HCEC 1CT (cell line): Measurements from ENCODE around the gene FRS3.

ENCODE experiments used
- DNase-seq: peaks from one replicate; pipeline ENCODE4 v3.0.0-alpha.2; 2017

FRS3 gene

DNA sequence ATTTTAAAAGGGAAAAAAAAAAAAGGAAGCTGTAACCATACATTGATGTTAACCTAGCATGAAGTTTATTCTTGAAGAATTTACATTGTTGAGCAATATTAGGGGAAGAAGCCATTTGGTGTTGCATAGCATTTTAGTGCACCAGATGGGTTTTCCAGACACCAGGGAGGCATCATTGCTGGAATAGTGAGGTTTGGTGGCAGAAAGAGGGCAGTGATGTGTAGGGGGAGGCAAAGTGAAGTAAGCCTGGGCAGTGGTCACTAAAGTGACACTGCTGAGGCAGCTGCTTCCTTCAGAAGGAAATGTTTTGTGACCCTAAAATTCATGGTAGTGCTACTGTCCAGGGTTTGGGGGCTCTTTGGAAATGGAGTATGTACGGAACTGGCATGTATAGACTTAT lies 10.3 kb upstream of the FRS3 start:
- DNase-seq: no peak

DNA sequence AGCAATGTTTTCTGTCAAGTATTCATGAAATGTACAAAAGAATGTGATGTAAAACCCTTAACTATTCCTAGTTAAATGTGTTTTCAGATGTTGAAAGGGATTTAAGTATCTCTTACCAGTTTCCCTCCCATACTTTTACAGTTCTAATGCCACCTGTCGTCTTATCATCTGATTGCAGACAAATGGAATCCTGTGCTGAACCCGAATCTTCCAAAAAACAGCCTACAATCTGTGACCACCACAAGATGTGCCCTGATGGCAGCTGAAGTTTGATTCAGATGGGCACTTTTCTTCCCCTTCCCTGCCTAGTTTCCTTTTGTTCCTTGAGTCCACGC lies 9.7 kb upstream of the FRS3 start:
- no peak for DNase-seq

DNA sequence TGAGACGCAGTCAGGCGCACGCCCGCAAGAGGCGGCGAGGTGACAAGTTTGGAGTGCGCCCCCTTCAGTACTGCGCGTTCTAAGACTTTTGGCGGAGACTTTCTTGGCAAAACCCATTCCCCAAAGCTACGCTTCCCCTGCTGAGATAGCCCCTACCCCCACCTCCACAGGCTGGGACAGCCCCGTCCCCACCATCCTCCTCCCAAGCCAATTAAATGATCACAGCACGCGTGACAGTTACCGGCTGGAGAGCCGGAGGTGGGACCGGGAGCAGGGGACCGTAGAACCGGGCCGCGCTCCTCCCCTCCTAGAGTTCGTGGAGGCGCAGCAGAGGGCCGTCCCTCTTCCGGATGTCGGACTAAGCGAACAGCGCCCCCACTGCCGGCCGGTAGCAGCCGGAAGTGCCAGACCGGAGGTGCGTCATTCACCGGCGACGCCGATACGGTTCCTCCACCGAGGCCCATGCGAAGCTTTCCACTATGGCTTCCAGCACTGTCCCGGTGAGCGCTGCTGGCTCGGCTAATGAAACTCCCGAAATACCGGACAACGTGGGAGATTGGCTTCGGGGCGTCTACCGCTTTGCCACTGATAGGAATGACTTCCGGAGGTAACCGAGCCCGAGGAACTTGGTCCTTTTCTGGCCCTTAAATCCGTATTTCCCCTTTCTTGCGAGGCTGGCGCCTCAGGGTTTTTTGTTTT lies 7.7 kb upstream of the FRS3 start, which contains the start of gene TOMM6:
Gene TOMM6, plus strand, starts transcription at position 476 of the 699 bp plus-strand sequence. Its CDS starts 4 bp downstream, at position 480.
- DNase-seq: peak; percentile 94

DNA sequence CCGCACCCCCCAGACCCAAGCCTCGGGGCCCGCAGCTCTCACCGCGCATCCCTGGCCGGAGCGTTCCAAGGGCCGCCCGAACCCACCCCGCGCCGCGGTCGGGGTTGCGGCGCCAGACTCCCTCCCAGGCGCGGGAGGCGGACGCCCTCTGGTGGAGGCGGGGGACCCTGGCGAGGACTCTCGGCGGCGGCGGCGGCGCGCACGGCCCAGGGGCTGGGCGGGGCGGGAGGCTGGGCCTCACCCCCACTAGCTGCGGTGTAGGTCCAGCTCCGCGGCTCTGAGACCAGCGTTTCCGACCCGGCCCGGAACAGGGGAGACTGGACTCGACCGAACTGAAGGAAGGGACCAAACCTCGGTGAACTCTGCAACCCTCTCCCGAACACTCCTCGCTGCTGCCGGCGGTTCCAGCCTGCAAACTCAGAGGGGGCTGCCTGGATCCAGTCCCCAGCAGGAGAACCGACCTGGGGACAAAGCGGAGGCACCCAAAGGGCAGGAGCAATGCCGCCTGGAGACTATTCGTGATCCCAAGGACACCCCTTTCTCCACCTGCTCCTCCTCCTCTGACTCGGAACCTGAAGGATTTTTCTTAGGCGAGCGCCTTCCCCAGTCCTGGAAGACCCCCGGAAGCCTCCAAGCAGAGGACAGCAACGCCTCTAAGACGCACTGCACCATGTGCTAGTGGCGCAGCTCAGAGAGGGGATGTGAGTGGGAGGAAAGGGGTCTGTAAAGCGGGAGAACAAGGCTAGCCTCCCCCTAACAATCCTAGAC lies 6.9 kb upstream of the FRS3 start:
- DNase-seq: peak; percentile 72

DNA sequence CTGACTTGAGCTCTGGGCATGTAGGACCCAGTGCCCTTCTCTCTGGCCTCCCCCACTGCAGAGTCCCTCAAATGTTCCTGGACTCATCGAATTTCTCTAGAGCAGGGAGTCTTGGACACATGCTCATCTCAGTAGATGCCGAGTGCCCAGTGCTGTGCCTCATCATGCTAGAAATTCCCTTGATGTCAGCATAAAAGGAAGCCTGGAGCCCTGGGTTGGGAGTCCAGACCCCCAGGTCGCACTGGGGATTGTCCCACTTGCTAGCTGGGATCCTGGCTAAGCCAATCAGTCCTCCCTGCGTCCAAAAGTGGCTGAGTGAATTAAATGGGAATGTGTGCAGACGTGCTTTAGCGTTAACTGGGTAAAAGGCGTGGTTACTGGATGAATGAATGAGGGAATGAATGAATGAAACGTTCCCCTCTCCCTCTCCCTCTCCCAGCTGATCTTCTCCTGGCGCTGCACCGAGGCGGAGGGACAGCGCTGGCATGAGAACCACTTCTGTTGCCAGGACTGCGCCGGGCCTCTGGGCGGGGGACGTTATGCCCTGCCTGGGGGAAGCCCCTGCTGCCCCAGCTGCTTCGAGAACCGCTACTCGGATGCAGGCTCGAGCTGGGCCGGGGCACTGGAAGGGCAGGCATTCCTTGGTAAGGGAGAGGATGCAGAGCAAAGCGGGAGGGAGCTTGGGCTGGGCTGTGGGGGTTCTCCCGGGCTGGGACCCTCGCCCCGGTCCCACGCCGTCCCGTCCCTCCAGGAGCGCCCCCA lies 6.2 kb upstream of the FRS3 start:
- DNase-seq: no peak

DNA sequence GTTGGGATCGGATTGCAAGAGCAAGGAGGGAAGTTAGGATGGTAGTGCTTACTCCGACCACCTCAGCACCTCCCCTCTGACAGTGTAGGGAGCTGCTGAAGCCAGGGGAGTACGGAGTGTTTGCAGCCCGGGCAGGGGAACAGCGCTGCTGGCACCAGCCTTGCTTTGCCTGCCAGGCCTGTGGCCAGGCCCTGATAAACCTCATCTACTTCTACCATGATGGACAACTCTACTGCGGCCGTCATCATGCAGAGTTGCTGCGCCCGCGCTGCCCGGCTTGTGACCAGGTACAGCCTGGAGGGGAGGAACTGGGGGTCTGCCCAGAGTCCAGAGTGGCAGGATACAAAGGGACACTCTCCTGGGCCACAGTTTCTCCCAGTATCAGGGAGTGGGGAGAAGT lies 5.6 kb upstream of the FRS3 start:
- DNase-seq: no peak

DNA sequence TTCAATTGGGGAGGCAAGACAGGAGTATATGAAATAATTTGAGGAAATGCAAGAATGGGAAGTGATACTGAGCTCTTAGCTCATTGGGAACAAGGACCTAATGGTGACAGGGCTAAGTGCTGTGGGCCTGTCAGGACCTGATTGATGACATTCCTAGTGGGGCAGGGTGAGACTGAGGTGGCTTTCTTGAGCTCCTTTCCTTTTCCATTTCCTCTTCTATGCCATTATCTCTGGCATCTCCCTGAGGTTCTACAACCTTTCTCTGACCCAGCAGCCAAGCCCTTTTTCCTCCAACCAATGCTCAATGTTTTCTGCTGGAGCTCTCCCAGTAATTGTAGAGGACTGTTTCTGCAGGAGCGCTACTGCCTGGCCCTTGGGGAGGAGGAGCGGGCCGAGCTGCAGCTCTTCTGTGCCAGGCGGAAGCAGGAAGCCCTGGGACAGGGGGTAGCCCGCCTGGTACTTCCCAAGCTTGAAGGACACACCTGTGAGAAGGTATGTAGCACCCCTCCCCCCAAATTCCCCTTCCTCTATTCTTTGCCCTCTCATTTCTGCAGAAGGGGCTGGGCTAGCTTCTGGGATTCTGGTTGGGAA lies 5.0 kb upstream of the FRS3 start:
- DNase-seq: no peak

DNA sequence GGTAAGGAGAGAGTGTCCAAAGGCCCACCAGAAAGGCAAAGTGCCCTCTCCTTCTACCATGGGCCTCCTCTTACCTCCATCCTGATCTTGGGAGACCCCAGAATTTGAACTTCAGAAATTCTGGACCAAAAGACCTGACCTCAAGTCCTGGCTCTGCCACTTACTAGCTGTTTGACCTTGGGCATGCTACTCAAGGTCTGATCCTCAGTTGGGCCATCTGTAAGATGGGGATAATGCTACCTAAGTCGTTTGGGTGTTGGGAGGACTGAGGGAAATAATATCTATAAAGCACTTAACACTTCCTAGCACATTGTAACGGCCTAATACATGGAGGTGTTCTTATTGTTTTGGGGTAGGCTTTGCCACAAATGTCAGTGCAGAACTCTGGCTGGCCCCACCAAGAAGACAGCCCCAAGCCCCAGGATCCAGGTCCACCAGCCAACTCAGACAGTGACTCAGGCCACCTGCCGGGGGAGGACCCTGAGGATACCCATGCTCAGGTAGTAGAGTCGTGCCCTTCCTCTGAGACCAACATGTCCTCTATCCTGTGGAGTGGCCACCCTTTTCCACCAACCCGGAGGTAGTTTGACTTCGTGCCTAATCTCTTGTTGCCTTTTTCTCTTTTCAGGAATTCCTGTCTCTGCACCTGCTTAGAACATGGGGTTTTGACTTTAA lies 3.5 kb upstream of the FRS3 start:
- no peak for DNase-seq

DNA sequence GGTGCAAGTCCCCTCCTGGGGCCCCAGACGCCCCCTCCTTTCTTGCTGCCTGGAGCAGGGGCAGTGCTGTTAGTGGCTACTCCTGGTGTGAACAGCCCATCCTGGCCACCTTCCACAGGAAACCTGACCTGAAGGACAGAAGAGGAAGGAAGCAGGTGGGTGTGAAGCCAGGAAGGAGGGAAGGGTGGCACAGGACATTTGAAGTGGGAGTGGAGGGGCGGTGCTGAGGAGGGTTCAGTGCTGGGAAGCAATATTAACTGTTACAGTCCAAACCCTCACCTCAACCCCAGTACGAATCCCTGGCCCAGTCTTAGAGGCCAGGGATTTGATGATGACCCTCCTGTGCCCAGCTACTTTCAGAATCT lies 1.6 kb upstream of the FRS3 start:
- DNase-seq: no peak

DNA sequence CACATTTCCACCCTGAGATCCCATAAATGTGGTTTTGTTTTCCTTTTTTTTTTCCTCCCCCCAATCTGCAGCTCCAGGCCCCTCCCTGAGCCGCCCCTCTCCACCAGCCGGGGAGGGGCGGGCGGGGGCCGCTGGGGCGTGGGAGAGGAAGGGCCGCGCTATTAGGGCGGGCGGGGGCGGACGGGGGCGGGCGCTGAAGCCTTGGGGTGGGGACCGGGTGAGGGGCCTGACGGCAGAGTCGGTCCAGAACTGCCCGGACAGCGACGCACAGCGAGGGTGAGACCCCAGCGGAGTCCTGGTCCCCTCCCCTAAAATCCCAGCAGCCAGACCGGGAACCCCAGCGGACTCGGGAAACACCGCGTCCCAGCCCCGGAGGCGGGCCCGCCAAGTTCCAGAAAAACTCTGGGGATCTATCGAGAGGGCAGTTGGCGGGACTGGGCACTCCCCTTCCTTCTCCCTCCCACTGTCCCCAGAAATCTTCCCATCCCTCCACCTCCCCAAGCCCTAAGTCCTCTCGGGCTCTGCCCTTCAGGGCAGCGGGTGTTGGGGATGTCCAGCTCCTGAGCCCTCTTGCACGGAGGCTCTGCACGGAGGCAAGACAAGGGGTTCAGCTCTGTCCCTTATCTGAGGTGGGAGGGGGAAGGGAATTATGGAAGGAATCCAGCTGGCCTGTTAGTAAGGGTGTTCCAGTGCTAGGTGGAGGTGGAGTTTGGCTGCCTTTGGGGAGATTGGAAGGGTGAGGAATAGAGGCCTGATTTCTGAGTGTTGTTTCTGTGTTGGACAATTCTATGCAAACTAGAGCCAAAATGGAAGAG lies 1.1 kb upstream of the FRS3 start, which contains the start of gene PRICKLE4:
Gene PRICKLE4, plus strand, starts transcription at position 232 of the 815 bp plus-strand sequence. CDS start 2,692 bp downstream, outside the sequence.
- peak; percentile 26 for DNase-seq

DNA sequence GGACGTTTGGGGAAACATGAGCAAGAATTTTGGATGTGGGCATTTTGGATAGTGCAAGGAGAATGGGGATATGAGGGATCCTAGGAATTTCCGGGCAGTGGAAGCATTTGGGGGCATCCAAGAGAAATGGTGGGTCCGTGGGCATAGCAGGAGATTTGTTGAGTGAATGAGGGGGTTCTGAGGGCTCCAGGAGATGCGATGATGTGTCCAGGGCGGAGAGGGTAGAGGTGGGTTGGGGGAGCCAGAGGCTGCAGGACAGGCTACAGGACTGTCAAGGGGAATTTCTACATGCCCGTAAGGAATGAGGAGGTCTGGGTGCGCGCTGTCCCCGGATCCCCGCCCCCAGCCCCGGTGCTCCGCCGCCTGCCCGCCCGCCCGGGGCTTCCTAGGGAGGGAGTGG lies 364 bp downstream of the FRS3 start:
- no peak for DNase-seq

DNA sequence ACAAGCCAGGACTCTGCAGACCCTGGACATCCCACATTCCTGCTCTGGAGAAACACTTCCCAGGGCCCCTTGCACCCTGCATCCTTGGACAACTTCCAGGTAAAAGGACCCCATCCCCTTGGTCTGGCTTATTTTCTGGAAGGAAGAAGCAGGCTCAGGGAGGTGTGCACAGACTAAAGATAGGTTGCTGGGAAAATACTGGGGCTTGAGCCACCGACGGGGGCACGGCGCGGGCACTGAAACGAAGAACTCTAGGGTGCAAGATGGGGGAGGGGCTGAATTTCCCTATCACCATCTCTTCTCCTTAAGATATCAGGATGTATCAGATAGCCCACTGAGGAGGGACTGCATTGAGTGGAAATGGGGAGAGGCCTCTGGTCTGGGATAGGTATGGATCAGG lies 805 bp downstream of the FRS3 start:
- DNase-seq: no peak

DNA sequence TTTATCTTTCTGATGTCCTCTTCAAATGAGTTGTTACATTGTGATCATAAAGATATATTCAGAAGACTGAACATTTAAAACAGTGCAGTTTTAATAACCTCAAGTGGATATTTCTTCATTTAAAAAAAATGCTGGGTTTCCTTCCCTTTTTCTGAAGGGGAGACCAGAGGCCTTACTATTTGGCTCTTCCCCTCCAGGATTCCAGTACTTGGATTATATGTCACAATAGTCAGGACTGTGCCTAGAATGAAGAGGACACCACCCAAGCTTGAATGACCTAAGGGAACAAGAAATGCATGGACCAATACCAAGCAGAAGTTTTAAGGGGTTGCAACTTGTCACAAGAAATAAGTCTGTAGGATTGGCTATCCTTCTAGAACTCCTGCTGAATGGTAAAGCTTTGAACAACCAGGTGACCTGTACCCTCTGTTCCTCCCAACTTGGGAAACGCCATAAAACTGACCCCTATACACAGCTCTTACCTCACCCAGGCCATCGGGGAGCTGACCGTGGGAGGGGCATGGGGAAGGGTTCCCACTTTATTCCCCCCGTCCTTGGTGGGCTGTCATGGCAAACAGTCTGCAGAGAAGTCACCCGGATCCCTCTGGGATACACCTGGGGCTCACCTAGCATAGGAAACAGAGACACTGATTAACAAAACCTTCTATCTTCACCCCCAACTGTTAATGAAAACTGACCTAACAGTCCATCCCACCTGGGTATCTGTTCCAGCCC lies 2.0 kb downstream of the FRS3 start:
- no peak for DNase-seq

DNA sequence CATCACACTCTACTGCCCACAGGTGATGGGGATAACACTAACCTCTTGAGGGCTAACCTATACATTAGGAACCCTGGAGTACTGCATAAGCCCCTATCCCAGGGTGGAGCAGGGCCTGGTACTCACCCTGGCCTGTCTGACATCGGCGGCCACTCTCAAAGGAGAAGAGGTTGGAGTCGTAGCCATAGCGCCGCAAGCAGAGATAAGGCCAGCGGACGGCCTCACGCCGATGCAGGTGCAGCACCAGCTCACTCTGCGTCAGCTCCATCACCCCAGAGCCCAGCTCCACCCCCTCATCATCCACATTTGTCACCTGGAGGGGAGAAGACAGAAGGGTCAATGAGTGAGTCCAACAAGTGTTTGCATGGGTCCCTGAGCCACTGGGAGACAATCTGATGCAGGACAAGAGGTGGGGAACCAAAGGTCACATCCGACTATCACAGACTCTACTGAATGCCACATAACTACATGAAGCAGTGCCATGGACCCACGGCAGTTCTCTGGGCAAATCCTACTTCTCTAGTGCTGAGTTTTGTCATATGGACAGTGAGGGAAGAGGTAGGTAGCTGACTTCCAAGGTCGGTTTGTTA lies 4.3 kb downstream of the FRS3 start:
- DNase-seq: no peak

DNA sequence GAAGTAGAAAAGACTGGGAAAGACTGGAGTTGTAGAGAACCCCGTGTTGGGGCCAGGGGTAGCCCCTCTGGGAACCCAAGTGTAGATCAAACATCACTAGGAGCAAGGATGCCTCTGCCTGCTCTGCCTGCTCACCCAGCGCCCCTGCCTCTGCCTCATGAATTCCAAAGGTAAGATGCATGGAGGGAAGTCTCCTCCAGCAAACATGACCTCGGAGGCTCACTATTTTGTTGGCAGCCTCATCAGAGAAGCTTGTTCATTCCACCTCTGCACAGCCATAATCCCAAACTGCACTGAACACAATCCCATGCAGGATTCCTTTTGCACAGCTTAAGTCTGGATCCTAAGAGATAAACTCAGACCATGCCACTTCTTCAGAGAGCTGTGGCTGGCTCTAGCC lies 4.9 kb downstream of the FRS3 start:
- DNase-seq: no peak

DNA sequence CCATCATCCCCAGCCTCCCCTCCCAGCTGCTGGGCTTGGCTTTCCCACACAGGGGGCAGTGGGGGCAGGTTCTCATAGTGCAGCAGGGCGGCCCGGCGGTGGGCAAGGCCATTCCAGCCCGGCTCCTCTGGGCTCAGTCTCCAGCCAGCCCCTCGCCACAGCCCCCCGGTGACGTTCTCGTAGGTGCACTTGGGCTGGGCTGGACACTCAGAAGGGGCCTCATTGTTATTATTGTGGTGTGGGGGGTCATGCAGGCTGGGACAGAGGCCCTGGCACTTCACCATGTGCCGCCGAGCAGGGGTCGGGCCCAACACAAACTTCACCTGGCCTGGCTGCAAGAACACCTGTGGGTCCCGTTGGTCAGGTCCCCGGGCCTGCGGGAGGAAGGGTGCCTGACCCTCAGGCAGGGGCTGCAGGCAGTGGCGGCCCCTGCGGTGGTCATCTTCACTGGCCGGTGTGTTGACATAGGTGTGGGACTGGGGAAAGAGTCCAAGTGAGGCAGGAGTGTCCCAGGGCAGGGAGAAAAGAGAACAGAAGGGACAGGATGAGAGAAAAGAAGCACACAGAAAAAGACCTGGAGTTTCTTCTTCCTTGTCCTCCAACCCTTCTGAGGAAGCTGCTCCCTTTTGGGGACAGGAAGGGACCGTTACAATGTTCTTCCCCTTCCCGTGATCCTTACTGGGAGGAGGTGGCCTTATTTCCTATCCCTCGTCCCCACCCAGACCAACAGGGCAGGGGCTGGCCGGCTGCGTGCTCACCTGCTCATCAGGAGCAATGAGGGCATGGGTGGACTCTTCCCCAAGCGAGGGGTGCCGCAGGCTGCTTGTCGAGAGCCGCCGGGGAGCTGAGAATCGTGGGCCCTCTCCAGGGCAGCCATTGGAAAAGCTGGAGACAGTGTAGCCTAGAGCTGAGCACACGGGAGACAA lies 8.4 kb downstream of the FRS3 start:
- DNase-seq: no peak

DNA sequence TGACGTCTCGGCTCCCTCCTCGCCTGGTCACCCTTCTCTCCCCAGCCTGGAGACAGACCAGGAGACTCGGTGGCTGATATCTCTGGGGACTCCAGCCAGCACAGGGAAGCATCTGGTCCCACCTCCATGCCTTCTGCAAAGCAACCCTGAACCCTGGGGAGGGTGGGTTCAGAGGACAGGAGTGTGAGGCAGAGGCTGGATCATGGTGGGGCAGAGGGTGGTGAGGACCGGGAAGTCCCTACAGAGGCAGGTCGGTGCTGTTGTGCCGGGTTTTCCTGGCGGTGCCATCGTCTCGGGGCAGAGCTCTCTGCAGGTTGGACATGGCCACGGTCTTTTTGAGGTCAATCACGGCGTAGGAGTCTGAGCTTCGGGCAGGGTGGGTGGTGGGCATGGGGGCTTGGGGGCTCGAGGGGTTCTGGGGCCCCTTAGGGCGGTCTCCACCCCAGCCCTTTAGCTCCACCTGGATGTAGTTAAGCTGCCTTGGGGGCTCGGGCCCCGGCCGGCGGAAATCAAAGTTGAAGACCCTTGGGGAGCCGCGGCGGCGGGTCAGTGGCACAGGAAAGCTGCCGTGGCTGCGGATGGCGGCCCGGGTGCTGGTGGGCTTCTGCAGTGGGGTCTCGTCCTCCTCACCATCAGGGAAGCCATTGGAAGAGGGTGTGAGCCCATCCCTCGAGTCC lies 9.2 kb downstream of the FRS3 start:
- DNase-seq: no peak

DNA sequence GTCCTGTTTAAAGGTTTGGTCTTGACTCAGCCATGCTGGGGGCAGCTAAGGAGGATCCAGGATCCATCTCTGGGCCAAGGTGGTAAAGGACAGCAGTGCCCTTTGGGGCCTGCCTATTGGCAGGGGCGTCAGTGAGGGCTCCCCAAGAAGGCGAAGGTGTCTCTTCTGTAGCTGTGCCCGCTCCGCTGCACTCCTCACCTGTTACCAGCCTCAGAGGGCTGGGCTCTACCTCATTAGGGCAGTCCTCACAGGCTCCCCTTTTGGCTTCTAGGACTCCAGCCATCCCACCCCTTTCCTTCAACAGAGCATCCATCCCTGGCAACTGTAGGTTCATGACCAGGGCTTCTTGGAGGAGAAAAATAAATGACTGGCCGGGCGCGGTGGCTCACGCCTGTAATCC lies 10.3 kb downstream of the FRS3 start:
- DNase-seq: no peak
